ENCODE data around the gene FAM118A. TPM values are rescaled to one million over a fixed set of nuclear protein-coding genes. Genes with fewer than 3 reads are reported as not detected.
"Not testable (repeated sequence)": the region's sequence is repeated elsewhere in the genome, so short reads cannot be mapped to it uniquely, and the experiment has no call there.

Gene FAM118A
- 100 to 1,000 TPM in 1 of 3 donors, 10 to 100 TPM in 2; 33.8 to 104 (median 55.4) TPM for total RNA-seq

DNA sequence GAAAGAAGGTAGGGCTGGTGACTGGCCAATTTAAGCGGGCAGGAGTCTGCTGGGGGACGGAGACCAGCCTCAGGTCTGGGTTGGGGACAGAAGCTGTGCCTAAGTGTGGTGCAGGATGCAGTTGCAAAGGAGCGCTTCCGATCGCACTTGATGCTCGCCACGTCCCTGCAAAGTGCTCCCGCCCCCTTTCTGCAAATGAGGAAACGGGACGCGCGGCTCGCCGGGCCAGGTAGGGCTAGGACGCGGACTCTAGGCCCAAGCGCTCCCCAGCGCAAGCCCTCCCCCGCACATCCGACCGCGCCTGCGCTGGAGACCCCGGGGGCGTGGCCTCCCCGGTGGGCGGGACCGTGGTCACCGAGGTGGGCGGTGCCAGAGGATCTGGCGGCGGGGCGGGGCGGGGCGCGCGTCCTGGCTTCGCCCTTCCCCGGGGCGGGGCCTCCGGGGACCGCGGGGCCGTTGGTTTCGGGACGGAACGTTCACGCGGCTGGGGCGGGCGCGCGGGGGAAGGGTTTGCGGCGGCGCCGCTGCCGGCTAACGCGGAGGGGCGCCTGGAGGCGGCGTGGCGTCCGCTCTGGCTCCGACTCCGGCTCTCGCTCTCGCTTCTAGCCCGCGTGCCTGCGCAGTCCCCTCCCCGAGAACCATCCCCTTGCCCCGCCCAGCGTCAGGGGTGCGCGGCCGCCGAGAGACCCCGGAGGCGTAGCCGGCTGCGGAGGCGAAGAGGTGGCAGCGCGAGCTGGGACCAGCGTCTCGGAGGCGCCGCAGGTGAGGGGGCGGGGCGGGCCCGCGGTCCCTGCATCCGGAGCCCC is at the start of gene FAM118A:
Gene FAM118A (plus strand): TSS at position 513 of the 806 bp plus-strand sequence. CDS start 12,446 bp downstream, outside the sequence.
- peak; percentile 92 to 94 for DNase-seq (ENCODE audit: low spot score in 2 of 2)
- H3K9me3 ChIP-seq, result no peaks in the 10 kb centered on the region
- H3K36me3 ChIP-seq, result no peaks in the 10 kb centered on the region
- H3K4me3 ChIP-seq, result peak within 1 kb of the TSS; percentile 98 to 100 (median 99)
- peaks cover 4 to 8% of the 10 kb centered on the region in 2 donors for H3K4me1 ChIP-seq
- peak within 1 kb of the TSS; percentile 84 to 90 for H3K27ac ChIP-seq
- intact Hi-C loops (cut with DNase I; ENCODE audit: low total_unique reads), result no loop called here
- TF ChIP-seq, protein P1, sequence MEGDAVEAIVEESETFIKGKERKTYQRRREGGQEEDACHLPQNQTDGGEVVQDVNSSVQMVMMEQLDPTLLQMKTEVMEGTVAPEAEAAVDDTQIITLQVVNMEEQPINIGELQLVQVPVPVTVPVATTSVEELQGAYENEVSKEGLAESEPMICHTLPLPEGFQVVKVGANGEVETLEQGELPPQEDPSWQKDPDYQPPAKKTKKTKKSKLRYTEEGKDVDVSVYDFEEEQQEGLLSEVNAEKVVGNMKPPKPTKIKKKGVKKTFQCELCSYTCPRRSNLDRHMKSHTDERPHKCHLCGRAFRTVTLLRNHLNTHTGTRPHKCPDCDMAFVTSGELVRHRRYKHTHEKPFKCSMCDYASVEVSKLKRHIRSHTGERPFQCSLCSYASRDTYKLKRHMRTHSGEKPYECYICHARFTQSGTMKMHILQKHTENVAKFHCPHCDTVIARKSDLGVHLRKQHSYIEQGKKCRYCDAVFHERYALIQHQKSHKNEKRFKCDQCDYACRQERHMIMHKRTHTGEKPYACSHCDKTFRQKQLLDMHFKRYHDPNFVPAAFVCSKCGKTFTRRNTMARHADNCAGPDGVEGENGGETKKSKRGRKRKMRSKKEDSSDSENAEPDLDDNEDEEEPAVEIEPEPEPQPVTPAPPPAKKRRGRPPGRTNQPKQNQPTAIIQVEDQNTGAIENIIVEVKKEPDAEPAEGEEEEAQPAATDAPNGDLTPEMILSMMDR (IDR thresholded peaks at IDR 0.05), result peak in 1 of 3 donors; percentile 18
- TF ChIP-seq POLR2A (IDR thresholded peaks at IDR 0.05) (peak; percentile 55), POLR2AphosphoS5 (IDR thresholded peaks at IDR 0.05) (peak; percentile 37 to 63 (median 56))
- H3K27me3 ChIP-seq, result no peaks in the 10 kb centered on the region

DNA sequence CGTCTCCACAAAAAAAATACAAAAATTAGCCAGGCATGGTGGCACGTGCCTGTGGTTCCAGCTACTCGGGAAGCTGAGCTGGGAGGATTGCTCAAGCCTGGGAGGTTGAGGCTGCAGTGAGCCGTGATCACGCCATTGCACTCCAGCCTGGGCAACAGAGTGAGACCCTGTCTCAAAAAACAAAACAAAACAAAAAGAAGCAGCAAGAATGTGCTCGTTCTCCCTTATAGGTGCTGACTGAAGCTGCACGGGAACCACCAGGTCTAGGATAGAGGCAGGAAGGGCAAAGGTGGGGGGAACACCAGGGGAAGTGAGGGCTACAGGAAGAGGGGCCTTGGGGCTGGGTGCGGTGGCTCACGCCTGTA is 49.4 kb upstream of the FAM118A start:
- H3K27me3 ChIP-seq; intact Hi-C loops (cut with DNase I; ENCODE audit: low total_unique reads); DNase-seq (ENCODE audit: low spot score in 2 of 2); H3K36me3 ChIP-seq; H3K27ac ChIP-seq; H3K4me1 ChIP-seq; H3K9me3 ChIP-seq; H3K4me3 ChIP-seq: not testable (repeated sequence)

DNA sequence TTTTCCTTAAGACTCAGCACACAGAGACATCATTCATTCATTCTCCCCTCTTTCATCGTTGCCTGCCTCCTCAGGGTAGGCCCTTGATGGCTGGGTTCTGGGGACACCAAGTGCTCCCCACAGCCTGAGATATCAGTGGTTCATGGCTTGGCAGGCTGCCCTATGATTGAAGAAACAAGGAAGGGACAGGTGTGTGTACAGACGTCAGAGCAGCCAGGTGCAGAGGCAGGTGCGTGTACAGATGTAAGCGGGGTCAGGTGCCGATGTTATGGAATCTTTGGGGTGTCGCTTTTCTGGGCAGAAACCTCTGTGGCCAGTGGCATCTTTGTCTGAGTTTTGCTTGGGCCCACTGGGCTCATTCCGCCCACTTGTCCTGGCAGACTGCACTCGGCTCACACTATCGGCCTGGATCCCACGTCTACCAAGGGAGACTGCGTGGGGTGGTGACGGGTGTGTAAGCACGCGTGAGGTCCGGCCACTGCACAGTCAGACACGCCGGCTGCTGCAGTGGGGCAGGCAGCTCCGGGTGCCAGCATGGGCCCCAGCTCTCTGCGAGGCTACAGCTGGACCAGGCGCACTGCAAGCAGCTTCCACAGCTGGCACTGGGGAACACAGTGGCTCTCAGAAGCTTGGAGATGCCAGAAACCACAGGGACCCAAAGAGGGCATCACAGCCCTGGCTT is 48.2 kb upstream of the FAM118A start:
- TF ChIP-seq POLR2AphosphoS5 (IDR thresholded peaks at IDR 0.05), result no peak
- TF ChIP-seq POLR2A (IDR thresholded peaks at IDR 0.05), result no peak
- TF ChIP-seq, protein P1 (IDR thresholded peaks at IDR 0.05), result no peak
- Histone ChIP-seq H3K4me1 (no peaks in the 10 kb centered on the region), H3K9me3 (no peaks in the 10 kb centered on the region), H3K27ac (no peak overlapping the region), H3K36me3 (no peaks in the 10 kb centered on the region), H3K27me3 (no peaks in the 10 kb centered on the region), H3K4me3 (no peak overlapping the region)
- no peak for DNase-seq (ENCODE audit: low spot score in 2 of 2)
- intact Hi-C loops (cut with DNase I; ENCODE audit: low total_unique reads), result no loop called here

DNA sequence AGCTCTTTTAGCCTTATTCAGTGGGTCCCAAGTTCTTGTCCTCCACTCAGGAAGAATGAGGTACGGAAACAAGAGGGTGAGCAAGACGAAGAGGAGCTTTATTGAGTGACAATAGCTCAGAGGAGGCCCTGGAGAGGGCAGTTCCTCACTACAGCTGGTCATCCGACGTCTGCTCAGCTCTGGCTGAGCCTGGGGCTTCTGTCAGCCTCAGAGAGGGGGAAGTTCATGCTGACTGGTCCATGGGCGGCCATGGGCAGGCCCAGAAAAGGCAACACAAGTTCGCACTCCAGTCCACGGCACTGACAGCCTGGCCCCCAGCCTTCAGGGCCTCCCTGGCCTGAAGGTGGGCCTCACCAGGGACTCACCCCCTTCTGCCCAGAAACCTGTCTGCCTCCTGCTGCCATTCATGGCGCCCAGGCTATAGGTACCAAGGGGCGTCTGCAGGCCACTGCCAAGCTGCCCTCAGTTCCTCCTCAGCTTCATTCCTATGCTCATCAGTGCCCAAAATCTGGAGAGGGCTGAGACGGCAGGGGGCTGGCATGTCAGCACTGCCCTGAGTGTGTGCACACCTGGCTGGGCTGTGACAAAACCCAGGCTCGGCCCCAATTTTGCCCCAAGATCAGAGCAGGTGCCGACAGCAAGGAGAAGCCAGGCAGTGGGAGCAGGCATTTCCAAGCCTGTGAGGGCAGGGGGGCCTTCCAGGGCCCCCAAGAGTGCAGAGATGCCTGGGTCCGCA is 47.4 kb upstream of the FAM118A start:
- H3K9me3 ChIP-seq, result no peaks in the 10 kb centered on the region
- H3K4me1 ChIP-seq, result no peaks in the 10 kb centered on the region
- H3K36me3 ChIP-seq, result no peaks in the 10 kb centered on the region
- no peaks in the 10 kb centered on the region for H3K27me3 ChIP-seq
- H3K4me3 ChIP-seq, result no peak overlapping the region
- intact Hi-C loops (cut with DNase I; ENCODE audit: low total_unique reads), result no loop called here
- DNase-seq (ENCODE audit: low spot score in 2 of 2), result no peak
- no peak overlapping the region for H3K27ac ChIP-seq
- TF ChIP-seq, protein P1 (IDR thresholded peaks at IDR 0.05), result no peak
- TF ChIP-seq POLR2AphosphoS5 (IDR thresholded peaks at IDR 0.05) (no peak), POLR2A (IDR thresholded peaks at IDR 0.05) (no peak)

DNA sequence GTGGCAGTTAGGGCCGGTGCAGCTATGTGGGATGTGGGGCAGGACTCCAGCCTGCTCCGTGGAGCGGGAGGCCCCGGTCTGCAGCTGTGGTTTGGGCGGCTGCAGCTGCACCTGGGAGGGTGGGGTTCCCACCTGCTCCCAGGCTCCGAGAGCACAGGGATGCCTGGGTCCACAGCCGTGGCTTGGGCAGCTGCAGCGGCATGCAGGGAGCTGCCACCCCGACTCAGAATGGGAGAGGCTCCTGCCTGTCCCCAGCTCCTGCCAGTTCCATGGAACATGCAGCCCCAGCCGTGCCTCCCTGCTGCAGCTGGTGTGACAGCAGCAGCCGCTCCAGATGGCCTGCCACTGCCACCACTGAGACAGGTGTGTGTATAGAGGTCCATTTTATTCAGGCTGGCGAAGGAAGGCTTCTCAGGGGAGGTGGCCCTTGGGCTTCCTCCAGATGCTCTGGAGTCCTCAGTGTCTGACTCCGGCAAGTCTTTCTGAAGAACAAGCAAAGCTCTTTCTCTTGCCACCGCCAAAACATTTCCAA is 46.7 kb upstream of the FAM118A start:
- Histone ChIP-seq H3K4me1 (no peaks in the 10 kb centered on the region), H3K27me3 (no peaks in the 10 kb centered on the region)
- DNase-seq (ENCODE audit: low spot score in 2 of 2), result no peak

More for the DNA sequence above, 46.7 kb upstream of the FAM118A start:
- intact Hi-C loops (cut with DNase I; ENCODE audit: low total_unique reads), result no loop called here
- Histone ChIP-seq H3K27ac (peak overlapping the region in 1 of 2 donors; percentile 56), H3K36me3 (no peaks in the 10 kb centered on the region), H3K9me3 (no peaks in the 10 kb centered on the region), H3K4me3 (no peak overlapping the region)
- TF ChIP-seq POLR2AphosphoS5 (IDR thresholded peaks at IDR 0.05) (no peak), POLR2A (IDR thresholded peaks at IDR 0.05) (no peak)
- TF ChIP-seq, protein P1 (IDR thresholded peaks at IDR 0.05), result no peak

Data from breast epithelium (tissue), 4 donors.